ENCODE measurements around the gene TUBGCP6. TPM values are rescaled to one million over a fixed set of nuclear protein-coding genes. Genes with fewer than 3 reads are reported as not detected.

The TUBGCP6 gene
- polyA plus RNA-seq, 3 donors, result 3.7 to 72.8 (median 4.3) TPM

DNA sequence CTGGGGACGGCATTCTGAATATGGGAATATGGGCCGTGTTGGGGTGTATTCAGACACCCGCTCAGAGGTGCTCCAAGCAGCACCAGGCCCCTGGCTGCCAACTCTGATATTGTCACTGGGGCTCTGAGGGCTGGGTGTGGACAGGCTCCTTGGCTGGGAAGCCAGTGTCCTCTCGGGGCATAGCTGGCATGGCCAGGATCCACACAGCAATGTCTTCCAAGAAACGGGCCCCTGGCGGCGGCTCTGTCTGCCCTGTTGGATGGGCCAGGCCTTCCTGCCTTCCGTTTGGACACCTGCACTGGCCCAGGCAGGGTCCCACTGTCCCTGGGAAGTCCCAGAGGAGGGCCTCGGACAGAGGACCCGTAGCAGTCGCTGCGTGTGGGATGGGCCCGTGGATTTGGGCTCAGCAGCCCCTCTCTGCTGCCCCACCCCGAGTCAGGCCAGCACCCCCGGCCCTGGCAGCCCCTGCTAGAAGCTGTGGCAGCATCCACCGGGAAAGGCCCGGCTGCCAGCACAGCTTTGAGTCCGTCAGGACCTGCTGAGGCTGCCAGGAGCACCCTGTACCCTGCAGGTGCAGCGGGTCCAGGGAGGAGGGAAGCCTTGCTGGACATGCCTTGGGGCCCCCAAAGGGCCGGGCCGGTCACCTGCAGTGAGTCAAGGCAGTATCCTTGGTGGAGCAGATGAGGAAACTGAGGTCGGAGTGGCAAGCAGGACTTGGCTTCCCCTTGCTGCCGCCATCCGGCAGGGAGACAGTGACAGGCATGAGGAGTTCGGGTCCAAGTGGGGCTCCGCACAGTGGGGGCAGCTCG, 70.2 kb downstream of the TUBGCP6 start:
- peaks cover 10 to 34% of the 10 kb centered on the region in 2 donors for H3K4me1 ChIP-seq (ENCODE audit: control insufficient read depth in 1 of 2, insufficient read depth in 2 of 2, low read length in 2 of 2)
- peaks cover 0 to 12% of the 10 kb centered on the region in 2 donors for H3K27me3 ChIP-seq (ENCODE audit: control insufficient read depth in 2 of 2, insufficient read depth in 2 of 2, low read length in 2 of 2)
- TF ChIP-seq, protein P1, sequence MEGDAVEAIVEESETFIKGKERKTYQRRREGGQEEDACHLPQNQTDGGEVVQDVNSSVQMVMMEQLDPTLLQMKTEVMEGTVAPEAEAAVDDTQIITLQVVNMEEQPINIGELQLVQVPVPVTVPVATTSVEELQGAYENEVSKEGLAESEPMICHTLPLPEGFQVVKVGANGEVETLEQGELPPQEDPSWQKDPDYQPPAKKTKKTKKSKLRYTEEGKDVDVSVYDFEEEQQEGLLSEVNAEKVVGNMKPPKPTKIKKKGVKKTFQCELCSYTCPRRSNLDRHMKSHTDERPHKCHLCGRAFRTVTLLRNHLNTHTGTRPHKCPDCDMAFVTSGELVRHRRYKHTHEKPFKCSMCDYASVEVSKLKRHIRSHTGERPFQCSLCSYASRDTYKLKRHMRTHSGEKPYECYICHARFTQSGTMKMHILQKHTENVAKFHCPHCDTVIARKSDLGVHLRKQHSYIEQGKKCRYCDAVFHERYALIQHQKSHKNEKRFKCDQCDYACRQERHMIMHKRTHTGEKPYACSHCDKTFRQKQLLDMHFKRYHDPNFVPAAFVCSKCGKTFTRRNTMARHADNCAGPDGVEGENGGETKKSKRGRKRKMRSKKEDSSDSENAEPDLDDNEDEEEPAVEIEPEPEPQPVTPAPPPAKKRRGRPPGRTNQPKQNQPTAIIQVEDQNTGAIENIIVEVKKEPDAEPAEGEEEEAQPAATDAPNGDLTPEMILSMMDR (IDR thresholded peaks at IDR 0.05), result no peak
- no peaks in the 10 kb centered on the region for H3K36me3 ChIP-seq (replicated peaks in 1 of 2; ENCODE audit: control insufficient read depth in 1 of 2, insufficient read depth in 2 of 2, low read length in 2 of 2)
- intact Hi-C loops (cut with micrococcal nuclease), result loop anchor here in 1 of 2 donors (5.0 kb wide), 1 partner anchor 33 kb away; no protein-coding TSS in a partner anchor
- no peaks in the 10 kb centered on the region for H3K79me2 ChIP-seq (ENCODE audit: insufficient read depth, low read length)
- H3K36me3 Mint-ChIP-seq, result peaks cover 6 to 9% of the 10 kb centered on the region in 2 donors
- H3K4me2 ChIP-seq (replicated peaks; ENCODE audit: extremely low read depth, low read length, poor library complexity, severe bottlenecking), result no peak overlapping the region
- WGBS (ENCODE audit: insufficient coverage), result 95% methylated on average over 26 of the region's 27 CpGs
- H3K27ac ChIP-seq (ENCODE audit: low read depth in 1 of 2, low read length in 2 of 2), result no peak overlapping the region
- H3K4me3 Mint-ChIP-seq, result peak overlapping the region in 1 of 2 donors; percentile 39
- no peaks in the 10 kb centered on the region for H3K9me3 ChIP-seq (replicated peaks in 1 of 2; ENCODE audit: control insufficient read depth in 1 of 2, insufficient read depth in 1 of 2, low read length in 2 of 2)
- peaks cover 17 to 58% (median 28%) of the 10 kb centered on the region in 3 donors for H3K27me3 Mint-ChIP-seq (ENCODE audit: low read depth in 3 of 3)
- H4K20me1 ChIP-seq (ENCODE audit: insufficient read depth, low read length), result no peaks in the 10 kb centered on the region
- H3K4me3 ChIP-seq (replicated peaks in 1 of 3; ENCODE audit: low read depth in 2 of 3, low read length in 3 of 3), result no peak overlapping the region
- peaks cover 21% of the 10 kb centered on the region for H3K4me1 Mint-ChIP-seq
- H2AFZ ChIP-seq (ENCODE audit: insufficient read depth, low read depth, low read length, poor library complexity, severe bottlenecking), result no peak overlapping the region
- H3K27ac Mint-ChIP-seq, result no peak overlapping the region
- DNase-seq, result no peak
- H3K9me3 Mint-ChIP-seq, result peaks cover 2 to 12% (median 7%) of the 10 kb centered on the region in 7 donors
- H3K9ac ChIP-seq (ENCODE audit: insufficient read depth, low read length, poor library complexity, severe bottlenecking), result no peak overlapping the region

DNA sequence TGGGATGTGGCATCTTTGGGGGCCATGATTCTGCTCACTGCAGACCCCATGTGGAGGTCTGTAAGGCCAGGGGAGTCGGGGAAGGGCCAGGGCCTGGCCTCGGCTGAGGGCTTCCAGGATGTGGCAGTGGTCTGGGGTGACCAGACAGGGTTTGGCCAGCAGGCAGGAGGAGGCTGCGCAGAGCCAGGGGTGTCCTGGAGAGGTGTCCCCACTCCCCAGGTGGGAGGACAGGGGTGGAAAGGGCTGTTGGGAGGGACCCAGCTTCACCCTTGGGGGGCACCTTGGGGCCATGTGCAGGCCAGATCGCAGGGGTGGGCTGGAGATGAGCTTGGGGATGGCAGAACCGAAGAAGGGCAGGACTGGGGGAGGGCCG, 70.9 kb downstream of the TUBGCP6 start:
- Mint-ChIP-seq H3K4me3 (no peak overlapping the region), H3K27ac (no peak overlapping the region), H3K27me3 (ENCODE audit: low read depth in 3 of 3) (peaks cover 20 to 60% (median 32%) of the 10 kb centered on the region in 3 donors), H3K9me3 (peaks cover 2 to 12% (median 8%) of the 10 kb centered on the region in 7 donors), H3K4me1 (peaks cover 23% of the 10 kb centered on the region), H3K36me3 (peaks cover 6 to 8% of the 10 kb centered on the region in 2 donors)
- no peaks in the 10 kb centered on the region for H3K79me2 ChIP-seq (ENCODE audit: insufficient read depth, low read length)
- H3K27me3 ChIP-seq (ENCODE audit: control insufficient read depth in 2 of 2, insufficient read depth in 2 of 2, low read length in 2 of 2), result peaks cover 5 to 18% of the 10 kb centered on the region in 2 donors
- no peak for DNase-seq
- 98% methylated on average over 6 of the region's 6 CpGs for WGBS (ENCODE audit: insufficient coverage)
- intact Hi-C loops (cut with micrococcal nuclease), result loop anchor here in 1 of 2 donors (2.0 to 5.0 kb wide), 2 partner anchors 13 to 33 kb away; no protein-coding TSS in a partner anchor
- H4K20me1 ChIP-seq (ENCODE audit: insufficient read depth, low read length), result no peaks in the 10 kb centered on the region
- no peaks in the 10 kb centered on the region for H3K9me3 ChIP-seq (replicated peaks in 1 of 2; ENCODE audit: control insufficient read depth in 1 of 2, insufficient read depth in 1 of 2, low read length in 2 of 2)
- H3K4me3 ChIP-seq (replicated peaks in 1 of 3; ENCODE audit: low read depth in 2 of 3, low read length in 3 of 3), result no peak overlapping the region
- H3K4me2 ChIP-seq (replicated peaks; ENCODE audit: extremely low read depth, low read length, poor library complexity, severe bottlenecking), result no peak overlapping the region
- H3K9ac ChIP-seq (ENCODE audit: insufficient read depth, low read length, poor library complexity, severe bottlenecking), result no peak overlapping the region
- peaks cover 13 to 33% of the 10 kb centered on the region in 2 donors for H3K4me1 ChIP-seq (ENCODE audit: control insufficient read depth in 1 of 2, insufficient read depth in 2 of 2, low read length in 2 of 2)
- no peak overlapping the region for H3K27ac ChIP-seq (ENCODE audit: low read depth in 1 of 2, low read length in 2 of 2)
- TF ChIP-seq, protein P1 (IDR thresholded peaks at IDR 0.05), result no peak
- H3K36me3 ChIP-seq (replicated peaks in 1 of 2; ENCODE audit: control insufficient read depth in 1 of 2, insufficient read depth in 2 of 2, low read length in 2 of 2), result no peaks in the 10 kb centered on the region
- no peak overlapping the region for H2AFZ ChIP-seq (ENCODE audit: insufficient read depth, low read depth, low read length, poor library complexity, severe bottlenecking)

Data from CD14-positive monocyte (primary cell).